Ovary (tissue), 9 donors: Measurements from ENCODE around the gene SPATA2L. TPM values are rescaled to one million over a fixed set of nuclear protein-coding genes. Genes with fewer than 3 reads are reported as not detected.

Source experiments
- DNase-seq, 5 donors: peaks; one replicate each; pipeline ENCODE4 v3.0.0-alpha.2; 2019 to 2020
- H3K27ac ChIP-seq, 2 donors: fragments of 200-600 bp; one replicate each; pipeline versions ENCODE4 v1.5.1 to v1.8.0; 2019 to 2022
- H3K27me3 ChIP-seq: fragments of 200-600 bp; one replicate; pipeline ENCODE4 v1.8.0; 2022
- H3K36me3 ChIP-seq: fragments of 200-600 bp; sonication (generic); one replicate; pipeline ENCODE4 v1.5.1; 2019
- H3K4me1 ChIP-seq: one replicate; pipeline ENCODE4 v1.8.1; 2013; ENCODE audit warnings: mild to moderate bottlenecking, moderate library complexity; ENCODE audit not compliant: insufficient read depth
- H3K4me3 ChIP-seq: fragments of 200-600 bp; sonication (generic); one replicate; pipeline ENCODE4 v1.5.1; 2017
- H3K9me3 ChIP-seq, 2 donors: fragments of 200-600 bp in 1 of 2; sonication (generic) in 1 of 2; one replicate each; pipeline versions ENCODE4 v1.5.1 to v1.8.1; 2013 to 2019; ENCODE audit warnings: mild to moderate bottlenecking in 1 of 2, moderate library complexity in 1 of 2
- EP300 ChIP-seq: sonication (generic); formaldehyde crosslinking; IDR thresholded peaks from one replicate; pipeline ENCODE4 v1.6.1; 2017; ENCODE audit warnings: antibody characterized with exemption
- POLR2A ChIP-seq: fragments of 450-650 bp; IDR thresholded peaks from one replicate; pipeline ENCODE4 v1.6.1; 2017; ENCODE audit warnings: antibody characterized with exemption, mild to moderate bottlenecking, moderate library complexity
- WGBS, 3 donors: extraction: QIAGEN DNeasy Blood & Tissue Kit in 1 of 3; methylation state at CpG; one replicate each; pipeline versions ENCODE4 v1.1.5 to v1.1.7; 2013 to 2017; 5-methylcytosine and 5-hydroxymethylcytosine counted together
- intact Hi-C, 4 donors: fragments of 100-400 bp; cut with DNase I; formaldehyde crosslinking; loops; one replicate each; pipeline versions ENCODE4 v1.11.0 to v1.15.1; 2022 to 2023
- polyA plus RNA-seq, 2 donors: library from polyadenylated mRNA; stranded (reverse); fragments of 200-250 nt in 1 of 2; fragments of 350-450 nt in 1 of 2; fragmentation: Illumina TruSeq in 1 of 2; extraction: RNeasy Lipid Tissue Mini Kit (QIAGEN cat#74804) in 1 of 2; gene quantifications; one replicate each; pipeline ENCODE4 v1.2.3, GENCODE V29; 2013 to 2014
- total RNA-seq, 7 donors: library from RNA; depleted of rRNA in 2 of 7; stranded (reverse); fragments of >200 nt in 2 of 7; fragmentation: NEBNext Ultra II Directional in 3 of 7; extraction: Animal tissue kit (Norgen Biotek cat#: 25700) in 3 of 7; gene quantifications; one replicate each; pipeline versions ENCODE4 v1.1.0 to v1.2.4, GENCODE V29; 2016 to 2023
- TF ChIP-seq, protein P1 (sequence below), 3 donors: fragments of 450-650 bp in 2 of 3; fragments of 200-600 bp in 1 of 3; IDR thresholded peaks; one replicate each; pipeline versions ENCODE4 v1.5.1 to v1.8.0; 2016 to 2022; ENCODE audit warnings: antibody characterized with exemption in 3 of 3, mild to moderate bottlenecking in 1 of 3
- donor health status: DM: no; HTN: no; CAD: no; lungs with moderate emphysema.
- donor health status: DM: no; HTN: no; CAD: no.
- donor health status: Bipolar disorder and iron deficiency.
- donor health status: DM: yes; HTN: yes; CAD: no.
- donor health status: DM: no; HTN: no; CAD: no.
- donor health status: DM: yes; HTN: yes; CAD: no.

Gene SPATA2L
- total and polyA plus RNA-seq, 9 donors, result 0.42 to 29.8 (median 5.2) TPM

DNA sequence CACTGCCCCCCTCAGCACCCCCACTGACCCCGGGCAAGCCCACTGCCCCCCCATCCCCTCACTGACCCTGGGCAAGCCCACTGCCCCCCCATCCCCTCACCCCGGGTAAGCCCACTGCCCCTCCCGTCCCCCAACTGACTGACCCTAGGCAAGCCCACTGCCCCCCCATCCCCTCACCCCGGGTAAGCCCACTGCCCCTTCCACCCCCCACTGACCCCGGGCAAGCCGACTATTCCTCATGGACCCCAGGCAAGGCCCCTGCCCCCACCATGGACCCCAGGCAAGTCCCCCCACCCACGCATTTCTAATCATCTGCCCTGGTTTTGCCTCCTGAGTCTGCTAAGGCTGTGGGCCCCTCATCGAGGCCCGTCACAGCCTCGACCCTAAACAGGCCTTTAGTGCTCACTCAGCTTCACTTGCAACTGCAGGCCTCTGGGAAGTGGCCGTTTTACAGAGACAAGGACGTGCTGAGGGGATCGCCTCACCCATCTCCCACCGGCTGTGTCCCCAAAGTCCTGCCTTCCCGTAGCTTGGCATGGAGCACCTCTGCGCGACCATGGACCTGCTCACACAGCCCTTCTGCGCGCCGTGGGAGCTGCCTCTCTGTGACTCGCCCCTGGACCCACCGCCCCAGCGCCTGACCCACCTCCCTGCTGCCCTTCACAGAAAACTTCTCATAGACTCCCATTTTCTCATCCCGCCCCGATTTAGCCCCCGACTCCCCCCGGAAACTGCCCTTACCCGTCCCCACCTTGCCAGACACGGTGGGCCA is 15.6 kb upstream of the SPATA2L start:
- H3K27me3 ChIP-seq, result no peaks in the 10 kb centered on the region

DNA sequence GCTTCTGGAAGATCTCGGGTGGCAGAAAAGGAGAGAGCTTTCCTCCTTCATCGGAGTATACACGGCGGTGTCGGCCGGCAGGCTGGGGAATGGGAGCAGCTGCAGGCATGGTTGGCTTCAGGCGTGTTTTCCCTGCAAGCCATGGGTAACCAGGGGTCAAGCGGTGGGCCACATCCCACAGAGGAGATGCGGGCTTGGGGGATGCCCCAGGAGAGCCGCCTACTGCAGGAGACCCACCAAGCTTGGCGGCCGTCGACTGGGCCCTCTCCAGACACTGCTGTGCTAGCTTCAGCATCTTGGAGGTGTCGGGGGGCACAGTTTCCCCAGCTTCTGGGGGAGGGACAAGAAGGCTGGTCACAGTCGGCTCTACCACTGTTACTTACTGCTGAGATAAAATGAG is 15.0 kb upstream of the SPATA2L start:
- H3K9me3 ChIP-seq, result no peaks in the 10 kb centered on the region
- TF ChIP-seq POLR2A (no peak), EP300 (no peak)
- TF ChIP-seq, protein P1, sequence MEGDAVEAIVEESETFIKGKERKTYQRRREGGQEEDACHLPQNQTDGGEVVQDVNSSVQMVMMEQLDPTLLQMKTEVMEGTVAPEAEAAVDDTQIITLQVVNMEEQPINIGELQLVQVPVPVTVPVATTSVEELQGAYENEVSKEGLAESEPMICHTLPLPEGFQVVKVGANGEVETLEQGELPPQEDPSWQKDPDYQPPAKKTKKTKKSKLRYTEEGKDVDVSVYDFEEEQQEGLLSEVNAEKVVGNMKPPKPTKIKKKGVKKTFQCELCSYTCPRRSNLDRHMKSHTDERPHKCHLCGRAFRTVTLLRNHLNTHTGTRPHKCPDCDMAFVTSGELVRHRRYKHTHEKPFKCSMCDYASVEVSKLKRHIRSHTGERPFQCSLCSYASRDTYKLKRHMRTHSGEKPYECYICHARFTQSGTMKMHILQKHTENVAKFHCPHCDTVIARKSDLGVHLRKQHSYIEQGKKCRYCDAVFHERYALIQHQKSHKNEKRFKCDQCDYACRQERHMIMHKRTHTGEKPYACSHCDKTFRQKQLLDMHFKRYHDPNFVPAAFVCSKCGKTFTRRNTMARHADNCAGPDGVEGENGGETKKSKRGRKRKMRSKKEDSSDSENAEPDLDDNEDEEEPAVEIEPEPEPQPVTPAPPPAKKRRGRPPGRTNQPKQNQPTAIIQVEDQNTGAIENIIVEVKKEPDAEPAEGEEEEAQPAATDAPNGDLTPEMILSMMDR (IDR thresholded peaks at IDR 0.05), result no peak
- H3K27ac ChIP-seq, result no peak overlapping the region
- intact Hi-C loops, result no loop called here
- 81 to 88% (median 86%) methylated on average over 15 of the region's 15 CpGs for WGBS, 3 donors
- no peaks in the 10 kb centered on the region for H3K36me3 ChIP-seq
- H3K4me3 ChIP-seq, result no peak overlapping the region
- peak in 2 of 5 donors; percentile 7 to 19 for DNase-seq
- peaks cover 6% of the 10 kb centered on the region for H3K4me1 ChIP-seq
- no peaks in the 10 kb centered on the region for H3K27me3 ChIP-seq

More for the DNA sequence above, 15.6 kb upstream of the SPATA2L start:
- H3K4me3 ChIP-seq, result no peak overlapping the region
- TF ChIP-seq, protein P1 (IDR thresholded peaks at IDR 0.05), result no peak
- TF ChIP-seq POLR2A, result no peak
- TF ChIP-seq EP300, result no peak
- H3K4me1 ChIP-seq, result peaks cover 5% of the 10 kb centered on the region
- DNase-seq, result peak in 1 of 5 donors; percentile 8
- WGBS, 3 donors, result 78 to 86% (median 80%) methylated on average over 29 of the region's 29 CpGs
- intact Hi-C loops, result no loop called here
- no peak overlapping the region for H3K27ac ChIP-seq
- no peaks in the 10 kb centered on the region for H3K36me3 ChIP-seq
- no peaks in the 10 kb centered on the region for H3K9me3 ChIP-seq

DNA sequence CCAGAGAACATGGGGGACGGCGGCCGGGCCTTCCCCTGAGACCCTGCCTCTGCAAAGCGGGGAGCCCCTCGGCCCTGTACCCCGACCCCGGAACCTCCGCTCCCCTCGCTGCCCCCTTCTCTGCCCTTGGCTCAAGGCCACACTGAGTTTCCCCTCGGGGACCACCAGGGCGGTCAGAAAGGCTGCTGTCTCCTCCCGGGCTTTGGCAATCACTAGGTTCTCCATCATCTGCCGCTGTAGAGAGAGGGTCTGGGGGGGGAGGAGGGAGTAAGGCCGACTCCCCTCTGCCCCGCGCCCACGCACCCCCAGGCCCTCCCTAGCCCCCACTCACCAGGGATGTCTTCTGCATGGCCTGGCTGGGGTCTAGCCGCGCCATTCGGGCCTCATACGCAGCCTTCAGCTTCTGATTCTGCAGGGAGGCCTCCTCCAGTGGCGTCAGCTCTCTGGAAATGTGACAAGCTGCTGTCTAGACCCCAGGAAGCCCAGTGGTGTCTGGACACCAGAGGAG is 10.8 kb upstream of the SPATA2L start:
- Histone ChIP-seq H3K9me3 (no peaks in the 10 kb centered on the region), H3K27ac (no peak overlapping the region), H3K4me3 (no peak overlapping the region), H3K36me3 (no peaks in the 10 kb centered on the region), H3K27me3 (no peaks in the 10 kb centered on the region), H3K4me1 (peaks cover 1% of the 10 kb centered on the region)
- DNase-seq, result peak in 1 of 5 donors; percentile 20
- intact Hi-C loops, result no loop called here
- TF ChIP-seq POLR2A (no peak), EP300 (no peak)
- TF ChIP-seq, protein P1 (IDR thresholded peaks at IDR 0.05), result no peak
- WGBS, 3 donors, result 8 to 16% (median 14%) methylated on average over 14 to 22 of the region's 22 CpGs

DNA sequence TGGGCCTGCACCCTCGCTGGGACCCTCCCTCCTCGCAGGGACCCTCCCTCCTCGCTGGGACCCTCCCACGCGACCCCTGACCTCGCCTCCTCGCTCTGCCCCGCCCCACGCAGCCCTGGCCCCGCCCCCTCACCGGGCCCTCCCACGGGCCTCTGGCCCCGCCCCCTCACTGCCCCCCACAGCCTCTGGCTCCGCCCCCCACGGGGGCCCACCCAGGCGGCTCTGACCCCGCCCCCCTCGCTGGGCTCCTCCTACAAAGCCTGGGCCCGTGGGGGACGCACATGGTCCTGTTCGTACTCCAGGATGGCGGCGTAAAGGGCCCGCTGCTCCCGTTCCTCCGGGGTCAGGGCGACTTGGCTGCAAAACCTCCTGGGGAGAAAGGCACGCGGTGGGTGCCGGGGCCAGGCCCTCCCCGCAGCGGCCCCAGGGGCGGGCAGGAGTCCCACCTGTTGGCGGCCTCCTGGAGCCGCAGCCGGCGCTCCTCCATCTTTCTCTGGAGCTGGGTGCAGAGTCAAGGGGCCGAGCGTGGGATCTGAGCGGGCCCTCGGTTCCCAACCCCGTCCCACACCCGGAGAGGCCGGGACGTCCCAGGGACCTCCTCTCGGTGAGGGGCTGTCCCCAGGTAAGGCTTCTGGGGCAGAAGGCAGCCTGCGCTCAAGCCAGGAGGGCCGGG is 10.2 kb upstream of the SPATA2L start:
- peak; percentile 35 to 78 (median 67) for DNase-seq
- no peaks in the 10 kb centered on the region for H3K27me3 ChIP-seq
- no peaks in the 10 kb centered on the region for H3K36me3 ChIP-seq

More for the DNA sequence above, 10.2 kb upstream of the SPATA2L start:
- no peak for TF ChIP-seq EP300
- TF ChIP-seq POLR2A, result no peak
- TF ChIP-seq, protein P1 (IDR thresholded peaks at IDR 0.05), result no peak
- Histone ChIP-seq H3K9me3 (no peaks in the 10 kb centered on the region), H3K4me1 (peaks cover 1% of the 10 kb centered on the region), H3K4me3 (no peak overlapping the region), H3K27ac (no peak overlapping the region)
- intact Hi-C loops, result no loop called here
- 1 to 4% (median 4%) methylated on average over 33 to 48 of the region's 48 CpGs for WGBS, 3 donors
